HCT116 (cell line): ENCODE results near the gene PTGR1. TPM values are rescaled to one million over a fixed set of nuclear protein-coding genes. Genes with fewer than 3 reads are reported as not detected.
A peak's percentile ranks its signal among the peaks of the same experiment; 100 is the strongest.

Source experiments
- ATAC-seq: fragments of 200-7000 bp; cut with Tn5 transposase; 2 replicates; pipeline ENCODE4 v1.9.1; 2020; ENCODE audit warnings: mild to moderate bottlenecking, moderate library complexity
- BruUV-seq: library from RNA; stranded (reverse); fragments of 400-500 nt; replicated peaks from 2 replicates; lab custom pipeline; 2021; lab: Mats Ljungman, UMichigan
- CTCF ChIA-PET: fragments of 300-600 bp; sonication (Branson Sonifier 250); formaldehyde crosslinking; loops from one replicate; lab custom pipeline; 2021; ENCODE audit warnings: antibody characterized with exemption; lab: Charles Lee
- POLR2A ChIA-PET: fragments of 300-600, 350-600 bp; sonication (Branson Sonifier 250); formaldehyde crosslinking; loops from one replicate; lab custom pipeline; 2021; ENCODE audit warnings: antibody characterized with exemption; lab: Charles Lee
- RAD21 ChIA-PET, 2 experiments: fragments of 300-600 bp; sonication (Branson Sonifier 250); formaldehyde crosslinking; loops; one replicate each; lab custom pipeline; 2023; ENCODE audit warnings: low total read pairs in 2 of 2; ENCODE audit not compliant: uncharacterized antibody in 2 of 2, unreplicated experiment in 2 of 2, low non-redundant PET in 1 of 2; lab: Charles Lee
- DNase-seq: peaks from one replicate; pipeline ENCODE4 v3.0.0-alpha.2; 2010; ENCODE audit warnings: low read depth, low spot score
- H2AFZ ChIP-seq: fragments of 200-600 bp; shearing (Covaris generic), sonication (generic); 2 replicates; pipeline ENCODE4 v1.6.1; 2017; ENCODE audit warnings: low read depth, mixed run types, mixed read lengths, antibody characterized with exemption, low read length; ENCODE audit not compliant: poor library complexity, severe bottlenecking
- H3K27ac ChIP-seq: 2 replicates; pipeline ENCODE4 v1.5.1; 2012; ENCODE audit warnings: low read depth, low read length
- H3K27me3 ChIP-seq: fragments of 200-600 bp; sonication (generic); 2 replicates; pipeline ENCODE4 v1.6.1; 2016; ENCODE audit warnings: mixed run types, low read length, mixed read lengths; ENCODE audit not compliant: insufficient read depth
- H3K36me3 ChIP-seq, 2 experiments: fragments of 200-500 bp in 1 of 2; fragments of 200-600 bp in 1 of 2; sonication (Bioruptor generic) in 1 of 2; sonication (generic) in 1 of 2; 2 replicates each; pipeline versions ENCODE4 v1.5.1 to v1.6.1; 2014 to 2016; ENCODE audit warnings: low read length in 2 of 2, inconsistent platforms in 1 of 2, mixed read lengths in 1 of 2, mixed run types in 1 of 2; ENCODE audit not compliant: insufficient read depth in 2 of 2, control insufficient read depth in 1 of 2
- H3K4me1 ChIP-seq, 2 experiments: fragments of 200-600 bp in 1 of 2; sonication (generic) in 1 of 2; 2 replicates each; pipeline versions ENCODE4 v1.5.1 to v1.6.1; 2012 to 2017; ENCODE audit warnings: low read length in 2 of 2, inconsistent platforms in 1 of 2, mild to moderate bottlenecking in 1 of 2, mixed read lengths in 1 of 2, mixed run types in 1 of 2, moderate library complexity in 1 of 2; ENCODE audit not compliant: insufficient read depth in 2 of 2, control insufficient read depth in 1 of 2
- H3K4me2 ChIP-seq: fragments of 200-600 bp; sonication (generic); 2 replicates; pipeline ENCODE4 v1.6.1; 2017; ENCODE audit warnings: mixed run types, low read length, mixed read lengths
- H3K4me3 ChIP-seq, 2 experiments: fragments of 200-600 bp in 1 of 2; sonication (generic) in 1 of 2; replicated peaks in 1 of 2; 2 replicates each; pipeline ENCODE4 v1.5.1; 2011 to 2016; ENCODE audit warnings: low read length in 2 of 2, control low read depth in 1 of 2, low read depth in 1 of 2, mild to moderate bottlenecking in 1 of 2, mixed read lengths in 1 of 2, mixed run types in 1 of 2
- H3K79me2 ChIP-seq: fragments of 200-600 bp; sonication (generic); 2 replicates; pipeline ENCODE4 v1.6.1; 2017; ENCODE audit warnings: mild to moderate bottlenecking, mixed run types, low read length, moderate library complexity, mixed read lengths; ENCODE audit not compliant: insufficient read depth
- H3K9ac ChIP-seq: fragments of 200-600 bp; sonication (generic); 2 replicates; pipeline ENCODE4 v1.6.1; 2016; ENCODE audit warnings: low read length, mixed read lengths
- H3K9me2 ChIP-seq: fragments of 200-600 bp; sonication (generic), shearing (Covaris generic); 2 replicates; pipeline ENCODE4 v1.6.1; 2017; ENCODE audit warnings: mixed run types, mild to moderate bottlenecking, moderate library complexity; ENCODE audit not compliant: insufficient read depth
- H3K9me3 ChIP-seq, 2 experiments: fragments of 200-500 bp in 1 of 2; fragments of 200-600 bp in 1 of 2; sonication (Bioruptor generic) in 1 of 2; sonication (generic) in 1 of 2; 2 replicates each; pipeline ENCODE4 v1.6.1; 2014 to 2017; ENCODE audit warnings: low read length in 2 of 2, mixed read lengths in 2 of 2, inconsistent platforms in 1 of 2, low read depth in 1 of 2, mild to moderate bottlenecking in 1 of 2, mixed run types in 1 of 2, moderate library complexity in 1 of 2; ENCODE audit not compliant: control insufficient read depth in 1 of 2, insufficient read depth in 1 of 2
- H4K20me1 ChIP-seq: fragments of 200-600 bp; sonication (generic), shearing (Covaris generic); 2 replicates; pipeline ENCODE4 v1.6.1; 2017; ENCODE audit warnings: mixed run types, mild to moderate bottlenecking, moderate library complexity; ENCODE audit not compliant: insufficient read depth
- CBX3 ChIP-seq: IDR thresholded peaks from 2 replicates; pipeline ENCODE4 v1.6.1; 2012; ENCODE audit warnings: low read depth
- EGR1 ChIP-seq: IDR thresholded peaks from 2 replicates; pipeline ENCODE4 v1.6.1; 2012; ENCODE audit warnings: low read depth
- ELF1 ChIP-seq: IDR thresholded peaks from 2 replicates; pipeline ENCODE4 v1.6.1; 2012; ENCODE audit warnings: low read depth, borderline replicate concordance
- EZH2 ChIP-seq: fragments of 200-600 bp; sonication (generic); IDR thresholded peaks from 2 replicates; pipeline ENCODE4 v1.6.1; 2017; ENCODE audit warnings: antibody characterized with exemption, mixed run types
- FOSL1 ChIP-seq: IDR thresholded peaks from 2 replicates; pipeline ENCODE4 v1.6.1; 2012; ENCODE audit warnings: low read depth
- POLR2A ChIP-seq: IDR thresholded peaks from 2 replicates; pipeline ENCODE4 v1.7.0; 2011; ENCODE audit warnings: borderline replicate concordance; ENCODE audit not compliant: insufficient read depth, insufficient read length; ENCODE audit errors: extremely low read depth
- POLR2AphosphoS5 ChIP-seq: IDR thresholded peaks from 2 replicates; pipeline ENCODE4 v1.6.1; 2011; ENCODE audit warnings: mild to moderate bottlenecking, low read depth, low read length, moderate library complexity
- SIN3A ChIP-seq: IDR thresholded peaks from 2 replicates; pipeline ENCODE4 v1.6.1; 2012; ENCODE audit warnings: low read depth
- SRF ChIP-seq: IDR thresholded peaks from 2 replicates; pipeline ENCODE4 v1.6.1; 2012; ENCODE audit warnings: low read depth
- ZNF274 ChIP-seq: fragments of 200-500 bp; sonication (Bioruptor generic); IDR thresholded peaks from 2 replicates; pipeline ENCODE4 v1.6.1; 2014; ENCODE audit warnings: mild to moderate bottlenecking, low read depth, low read length, inconsistent platforms
- intact Hi-C: fragments of 100-400 bp; cut with micrococcal nuclease; formaldehyde crosslinking; loops from 2 replicates; pipeline ENCODE4 v1.10.0; 2022
- total RNA-seq: library from RNA; stranded (reverse); gene quantifications from one replicate; pipeline ENCODE4 v1.2.1, GENCODE V29; 2021; ENCODE audit not compliant: unreplicated experiment
- TF ChIP-seq, protein P1 (sequence below), 3 experiments: fragments of 200-600 bp in 1 of 3; sonication (generic) in 1 of 3; IDR thresholded peaks in 2 of 3; conservative IDR thresholded peaks in 1 of 3; 2 replicates each; pipeline ENCODE4 v1.5.1; 2012 to 2017; ENCODE audit warnings: low read depth in 2 of 3, low read length in 2 of 3, antibody characterized with exemption in 1 of 3, borderline replicate concordance in 1 of 3, control low read depth in 1 of 3, mild to moderate bottlenecking in 1 of 3, mixed read lengths in 1 of 3, mixed run types in 1 of 3, moderate library complexity in 1 of 3; ENCODE audit not compliant: insufficient read depth in 1 of 3
- TF ChIP-seq, protein P2 (sequence below): IDR thresholded peaks from 2 replicates; pipeline ENCODE4 v1.6.1; 2012; ENCODE audit warnings: low read depth

Gene PTGR1
- total RNA-seq, 1 experiment from 2014 or later, result 53.9 TPM

DNA sequence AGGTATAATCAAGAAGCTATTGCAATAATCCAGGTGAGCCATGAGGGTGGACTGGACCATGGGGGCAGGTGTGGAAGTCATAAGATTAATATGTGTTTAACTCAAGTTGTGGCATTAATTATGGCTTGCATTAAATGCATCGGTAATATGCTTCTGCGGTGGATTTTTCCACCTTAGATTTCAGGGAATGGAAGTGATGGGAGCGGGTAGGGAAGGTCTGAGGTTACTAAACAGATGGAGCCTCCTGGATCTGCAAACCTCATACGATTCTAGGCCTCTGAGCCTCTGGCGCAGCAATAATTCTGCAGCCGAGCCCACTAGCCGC is 74.8 kb downstream of the PTGR1 start:
- intact Hi-C loops, result no loop called here
- Histone ChIP-seq H3K9me3 (no peaks in the 10 kb centered on the region), H2AFZ (peak overlapping the region; percentile 42), H3K27me3 (no peaks in the 10 kb centered on the region), H4K20me1 (no peaks in the 10 kb centered on the region), H3K27ac (no peak overlapping the region), H3K4me2 (peak overlapping the region; percentile 63), H3K9me2 (no peaks in the 10 kb centered on the region), H3K79me2 (peaks cover 7% of the 10 kb centered on the region; the same call in 1 of the 2 replicates), H3K4me1 (peaks cover 0 to 11% of the 10 kb centered on the region in 2 experiments; a peak in 2 of 4 replicates), H3K4me3 (peak overlapping the region; percentile 66 to 70), H3K9ac (peak overlapping the region; percentile 69), H3K36me3 (peaks cover 0 to 4% of the 10 kb centered on the region in 2 experiments; a peak in 1 of 4 replicates)
- ChIA-PET RAD21 (no interaction called here), POLR2A (interaction anchor here (1.7 kb wide), 1 partner anchor 9 kb away, joined by 7 read pairs; no protein-coding TSS in a partner anchor), CTCF (no interaction called here)
- no peak for TF ChIP-seq ELF1
- TF ChIP-seq, protein P1, sequence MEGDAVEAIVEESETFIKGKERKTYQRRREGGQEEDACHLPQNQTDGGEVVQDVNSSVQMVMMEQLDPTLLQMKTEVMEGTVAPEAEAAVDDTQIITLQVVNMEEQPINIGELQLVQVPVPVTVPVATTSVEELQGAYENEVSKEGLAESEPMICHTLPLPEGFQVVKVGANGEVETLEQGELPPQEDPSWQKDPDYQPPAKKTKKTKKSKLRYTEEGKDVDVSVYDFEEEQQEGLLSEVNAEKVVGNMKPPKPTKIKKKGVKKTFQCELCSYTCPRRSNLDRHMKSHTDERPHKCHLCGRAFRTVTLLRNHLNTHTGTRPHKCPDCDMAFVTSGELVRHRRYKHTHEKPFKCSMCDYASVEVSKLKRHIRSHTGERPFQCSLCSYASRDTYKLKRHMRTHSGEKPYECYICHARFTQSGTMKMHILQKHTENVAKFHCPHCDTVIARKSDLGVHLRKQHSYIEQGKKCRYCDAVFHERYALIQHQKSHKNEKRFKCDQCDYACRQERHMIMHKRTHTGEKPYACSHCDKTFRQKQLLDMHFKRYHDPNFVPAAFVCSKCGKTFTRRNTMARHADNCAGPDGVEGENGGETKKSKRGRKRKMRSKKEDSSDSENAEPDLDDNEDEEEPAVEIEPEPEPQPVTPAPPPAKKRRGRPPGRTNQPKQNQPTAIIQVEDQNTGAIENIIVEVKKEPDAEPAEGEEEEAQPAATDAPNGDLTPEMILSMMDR (IDR thresholded peaks at IDR 0.05 in 2 of 3, conservative IDR thresholded peaks at IDR 0.05 in 1 of 3; ENCODE audit: borderline replicate concordance in 1 of 3, insufficient read depth in 1 of 3, low read depth in 2 of 3, low read length in 2 of 3), result no peak
- no peak for DNase-seq
- BruUV-seq, result no TSS peak
- ATAC-seq, result no peak

DNA sequence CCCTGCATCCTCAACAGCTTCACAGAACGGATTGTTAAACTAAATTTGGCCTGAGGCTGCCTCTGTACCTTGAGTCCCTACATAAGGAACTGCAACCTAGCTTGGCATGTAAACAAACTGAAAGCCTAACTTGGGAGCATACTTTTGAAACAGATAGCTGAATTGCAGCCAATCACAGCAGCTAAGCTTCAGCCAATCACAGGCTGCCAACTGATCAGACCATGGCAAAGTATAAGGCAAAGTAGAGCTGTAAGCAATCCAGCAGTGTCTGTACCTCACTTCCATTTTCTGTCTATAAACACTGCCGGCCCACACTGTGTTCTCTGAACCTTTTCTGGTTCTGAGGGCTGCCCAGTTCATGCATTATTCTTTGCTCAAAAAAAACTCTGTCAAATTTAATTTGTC is 83.4 kb downstream of the PTGR1 start:
- Histone ChIP-seq H3K4me1 (peaks cover 0 to 6% of the 10 kb centered on the region in 2 experiments; a peak in 1 of 4 replicates), H3K36me3 (no peaks in the 10 kb centered on the region), H3K4me2 (no peak overlapping the region), H3K9me3 (no peaks in the 10 kb centered on the region), H3K4me3 (no peak overlapping the region), H3K27ac (no peak overlapping the region), H4K20me1 (no peaks in the 10 kb centered on the region), H3K79me2 (no peaks in the 10 kb centered on the region), H3K9ac (no peak overlapping the region), H3K9me2 (no peaks in the 10 kb centered on the region), H2AFZ (peak overlapping the region; percentile 44), H3K27me3 (no peaks in the 10 kb centered on the region)
- no TSS peak for BruUV-seq
- no peak for TF ChIP-seq SIN3A
- no peak for TF ChIP-seq FOSL1
- TF ChIP-seq SRF, result no peak
- TF ChIP-seq ZNF274, result no peak
- TF ChIP-seq EZH2, result no peak
- TF ChIP-seq POLR2A, result no peak
- TF ChIP-seq EGR1, result no peak
- TF ChIP-seq, protein P1 (IDR thresholded peaks at IDR 0.05 in 2 of 3, conservative IDR thresholded peaks at IDR 0.05 in 1 of 3; ENCODE audit: borderline replicate concordance in 1 of 3, insufficient read depth in 1 of 3, low read depth in 2 of 3, low read length in 2 of 3), result no peak
- TF ChIP-seq CBX3, result no peak
- no peak for TF ChIP-seq POLR2AphosphoS5
- TF ChIP-seq, protein P2, sequence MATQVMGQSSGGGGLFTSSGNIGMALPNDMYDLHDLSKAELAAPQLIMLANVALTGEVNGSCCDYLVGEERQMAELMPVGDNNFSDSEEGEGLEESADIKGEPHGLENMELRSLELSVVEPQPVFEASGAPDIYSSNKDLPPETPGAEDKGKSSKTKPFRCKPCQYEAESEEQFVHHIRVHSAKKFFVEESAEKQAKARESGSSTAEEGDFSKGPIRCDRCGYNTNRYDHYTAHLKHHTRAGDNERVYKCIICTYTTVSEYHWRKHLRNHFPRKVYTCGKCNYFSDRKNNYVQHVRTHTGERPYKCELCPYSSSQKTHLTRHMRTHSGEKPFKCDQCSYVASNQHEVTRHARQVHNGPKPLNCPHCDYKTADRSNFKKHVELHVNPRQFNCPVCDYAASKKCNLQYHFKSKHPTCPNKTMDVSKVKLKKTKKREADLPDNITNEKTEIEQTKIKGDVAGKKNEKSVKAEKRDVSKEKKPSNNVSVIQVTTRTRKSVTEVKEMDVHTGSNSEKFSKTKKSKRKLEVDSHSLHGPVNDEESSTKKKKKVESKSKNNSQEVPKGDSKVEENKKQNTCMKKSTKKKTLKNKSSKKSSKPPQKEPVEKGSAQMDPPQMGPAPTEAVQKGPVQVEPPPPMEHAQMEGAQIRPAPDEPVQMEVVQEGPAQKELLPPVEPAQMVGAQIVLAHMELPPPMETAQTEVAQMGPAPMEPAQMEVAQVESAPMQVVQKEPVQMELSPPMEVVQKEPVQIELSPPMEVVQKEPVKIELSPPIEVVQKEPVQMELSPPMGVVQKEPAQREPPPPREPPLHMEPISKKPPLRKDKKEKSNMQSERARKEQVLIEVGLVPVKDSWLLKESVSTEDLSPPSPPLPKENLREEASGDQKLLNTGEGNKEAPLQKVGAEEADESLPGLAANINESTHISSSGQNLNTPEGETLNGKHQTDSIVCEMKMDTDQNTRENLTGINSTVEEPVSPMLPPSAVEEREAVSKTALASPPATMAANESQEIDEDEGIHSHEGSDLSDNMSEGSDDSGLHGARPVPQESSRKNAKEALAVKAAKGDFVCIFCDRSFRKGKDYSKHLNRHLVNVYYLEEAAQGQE, result no peak
- TF ChIP-seq ELF1, result no peak
- ChIA-PET CTCF (no interaction called here), RAD21 (no interaction called here), POLR2A (interaction anchor here (1.0 kb wide), 1 partner anchor 9 kb away, joined by 7 read pairs; the partner anchor contains the start of gene ZNF483)
- no peak for DNase-seq
- intact Hi-C loops, result no loop called here
- ATAC-seq, result peak; percentile 86
